MCF 10A (cell line): ENCODE data around the gene KIF1A. TPM values are rescaled to one million over a fixed set of nuclear protein-coding genes. Genes with fewer than 3 reads are reported as not detected.

Source experiments
- BruUV-seq: library from RNA; stranded (reverse); fragments of 400-500 nt; replicated peaks from 2 replicates; lab custom pipeline; 2021; lab: Mats Ljungman, UMichigan
- CTCF ChIA-PET: fragments of 300-600 bp; sonication (Branson Sonifier 250); formaldehyde crosslinking; extraction: SDS; loops from one replicate; lab custom pipeline; 2021; ENCODE audit warnings: antibody characterized with exemption, inconsistent platforms; lab: Yijun Ruan, JAX
- POLR2A ChIA-PET: fragments of 300-600, 350-650 bp; sonication (Branson Sonifier 250); formaldehyde crosslinking; extraction: SDS; loops from one replicate; lab custom pipeline; 2020; ENCODE audit warnings: antibody characterized with exemption, inconsistent platforms; lab: Yijun Ruan, JAX
- DNase-seq: peaks from one replicate; pipeline ENCODE4 v3.0.0-alpha.2; 2018; ENCODE audit not compliant: unreplicated experiment
- H3K27ac Mint-ChIP-seq: one replicate; pipeline ENCODE4 v1.8.0; 2022; ENCODE audit warnings: mild to moderate bottlenecking, low read depth, mixed read lengths; ENCODE audit not compliant: unreplicated experiment
- H3K27me3 Mint-ChIP-seq: one replicate; pipeline ENCODE4 v1.8.0; 2022; ENCODE audit warnings: mixed read lengths; ENCODE audit not compliant: insufficient read depth, unreplicated experiment
- H3K36me3 Mint-ChIP-seq: one replicate; pipeline ENCODE4 v1.8.0; 2022; ENCODE audit warnings: mild to moderate bottlenecking, moderate library complexity, mixed read lengths; ENCODE audit not compliant: insufficient read depth, unreplicated experiment
- H3K4me1 Mint-ChIP-seq: one replicate; pipeline ENCODE4 v1.8.0; 2022; ENCODE audit warnings: mixed read lengths; ENCODE audit not compliant: insufficient read depth, unreplicated experiment
- H3K4me3 Mint-ChIP-seq: one replicate; pipeline ENCODE4 v1.8.0; 2022; ENCODE audit warnings: mild to moderate bottlenecking, moderate library complexity, mixed read lengths; ENCODE audit not compliant: unreplicated experiment
- H3K9me3 Mint-ChIP-seq: one replicate; pipeline ENCODE4 v1.8.0; 2022; ENCODE audit warnings: mixed read lengths; ENCODE audit not compliant: unreplicated experiment
- intact Hi-C: fragments of 100-400 bp; cut with micrococcal nuclease; formaldehyde crosslinking; loops from 2 replicates; pipeline ENCODE4 v1.14.1; 2022
- total RNA-seq: library from RNA; stranded (reverse); gene quantifications from 2 replicates; pipeline ENCODE4 v1.2.3, GENCODE V29; 2022
- TF ChIP-seq, protein P1 (sequence below): fragments of 200-600 bp; IDR thresholded peaks from one replicate; pipeline ENCODE4 v1.8.0; 2022; ENCODE audit warnings: antibody characterized with exemption, mild to moderate bottlenecking; ENCODE audit not compliant: unreplicated experiment

Gene KIF1A
- total RNA-seq, 1 experiment from 2014 or later = not detected

DNA sequence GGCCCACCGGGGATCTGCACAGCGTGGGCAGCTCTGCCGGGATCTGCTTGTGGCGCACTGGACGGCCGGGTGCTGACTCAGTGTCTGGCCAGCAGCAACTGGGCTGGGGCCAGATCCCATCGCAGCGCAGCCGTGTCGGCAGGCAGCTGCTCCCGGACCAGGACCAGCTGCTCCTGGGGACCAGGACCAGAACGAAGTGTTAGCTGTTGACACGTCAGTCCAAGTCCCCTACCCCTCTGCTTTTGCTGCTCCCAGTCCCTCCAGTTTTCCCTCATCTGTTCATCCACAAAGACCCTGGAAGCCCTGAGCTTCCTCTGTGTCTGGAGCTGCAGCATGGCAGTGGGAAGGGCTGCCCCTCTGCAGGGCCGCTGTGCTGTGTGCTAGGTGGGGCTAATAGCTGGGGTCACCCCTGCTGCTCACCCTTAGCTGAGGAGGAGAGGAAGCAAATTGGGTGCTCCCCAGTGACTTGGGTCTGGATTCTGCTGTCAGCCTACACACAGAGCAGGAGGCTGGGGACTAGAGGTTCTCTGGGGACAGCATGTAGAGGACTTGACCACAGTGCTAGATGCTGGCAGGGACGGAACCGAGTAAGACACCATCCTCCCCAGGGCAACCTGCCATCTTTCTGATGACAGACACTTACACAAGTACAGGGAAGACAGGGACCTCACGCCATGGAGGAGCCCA, 16.9 kb upstream of the KIF1A start:
- H3K4me1 Mint-ChIP-seq = no peaks in the 10 kb centered on the region
- ChIA-PET POLR2A (interaction anchor here (0.5 to 0.7 kb wide), 2 partner anchors 207 to 568 kb away, joined by 3 read pairs; no protein-coding TSS in a partner anchor), CTCF (interaction anchor here (0.6 to 1.8 kb wide), 3 partner anchors 15 to 129 kb away, joined by 3 to 8 read pairs (median 3); no protein-coding TSS in a partner anchor)
- no peak overlapping the region for H3K27ac Mint-ChIP-seq
- peaks cover 47% of the 10 kb centered on the region for H3K27me3 Mint-ChIP-seq
- no TSS peak for BruUV-seq
- intact Hi-C loops = no loop called here
- no peaks in the 10 kb centered on the region for H3K36me3 Mint-ChIP-seq
- TF ChIP-seq, protein P1, sequence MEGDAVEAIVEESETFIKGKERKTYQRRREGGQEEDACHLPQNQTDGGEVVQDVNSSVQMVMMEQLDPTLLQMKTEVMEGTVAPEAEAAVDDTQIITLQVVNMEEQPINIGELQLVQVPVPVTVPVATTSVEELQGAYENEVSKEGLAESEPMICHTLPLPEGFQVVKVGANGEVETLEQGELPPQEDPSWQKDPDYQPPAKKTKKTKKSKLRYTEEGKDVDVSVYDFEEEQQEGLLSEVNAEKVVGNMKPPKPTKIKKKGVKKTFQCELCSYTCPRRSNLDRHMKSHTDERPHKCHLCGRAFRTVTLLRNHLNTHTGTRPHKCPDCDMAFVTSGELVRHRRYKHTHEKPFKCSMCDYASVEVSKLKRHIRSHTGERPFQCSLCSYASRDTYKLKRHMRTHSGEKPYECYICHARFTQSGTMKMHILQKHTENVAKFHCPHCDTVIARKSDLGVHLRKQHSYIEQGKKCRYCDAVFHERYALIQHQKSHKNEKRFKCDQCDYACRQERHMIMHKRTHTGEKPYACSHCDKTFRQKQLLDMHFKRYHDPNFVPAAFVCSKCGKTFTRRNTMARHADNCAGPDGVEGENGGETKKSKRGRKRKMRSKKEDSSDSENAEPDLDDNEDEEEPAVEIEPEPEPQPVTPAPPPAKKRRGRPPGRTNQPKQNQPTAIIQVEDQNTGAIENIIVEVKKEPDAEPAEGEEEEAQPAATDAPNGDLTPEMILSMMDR = no peak
- DNase-seq = peak; percentile 26
- no peak overlapping the region for H3K4me3 Mint-ChIP-seq
- no peaks in the 10 kb centered on the region for H3K9me3 Mint-ChIP-seq

DNA sequence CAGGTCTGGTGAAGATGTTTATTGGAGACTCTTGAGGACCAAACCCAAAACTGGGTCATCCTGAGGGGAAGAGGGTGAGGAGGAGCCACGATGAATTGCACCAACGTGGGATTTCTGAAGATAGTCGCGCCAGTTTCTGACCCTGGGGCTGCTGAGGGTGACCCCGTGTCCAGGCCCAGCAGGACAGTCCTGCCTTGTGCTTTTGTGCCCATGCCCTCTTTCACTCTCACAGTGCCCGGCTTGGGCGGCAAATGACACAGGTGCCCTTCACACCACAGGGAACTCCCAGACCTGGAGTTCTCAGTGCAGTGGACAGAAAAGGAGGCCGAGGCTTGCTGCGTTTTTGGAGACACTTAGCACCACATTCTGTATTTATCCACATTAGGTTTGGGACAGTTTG, 15.5 kb upstream of the KIF1A start:
- TF ChIP-seq, protein P1 = no peak
- H3K36me3 Mint-ChIP-seq = no peaks in the 10 kb centered on the region
- H3K27ac Mint-ChIP-seq = no peak overlapping the region
- POLR2A ChIA-PET = no interaction called here
- CTCF ChIA-PET = interaction anchor here (1.8 kb wide), 1 partner anchor 16 kb away, joined by 8 read pairs; no protein-coding TSS in a partner anchor
- no TSS peak for BruUV-seq
- no peaks in the 10 kb centered on the region for H3K4me1 Mint-ChIP-seq
- intact Hi-C loops = no loop called here
- no peak for DNase-seq
- no peaks in the 10 kb centered on the region for H3K9me3 Mint-ChIP-seq
- peaks cover 41% of the 10 kb centered on the region for H3K27me3 Mint-ChIP-seq
- no peak overlapping the region for H3K4me3 Mint-ChIP-seq

DNA sequence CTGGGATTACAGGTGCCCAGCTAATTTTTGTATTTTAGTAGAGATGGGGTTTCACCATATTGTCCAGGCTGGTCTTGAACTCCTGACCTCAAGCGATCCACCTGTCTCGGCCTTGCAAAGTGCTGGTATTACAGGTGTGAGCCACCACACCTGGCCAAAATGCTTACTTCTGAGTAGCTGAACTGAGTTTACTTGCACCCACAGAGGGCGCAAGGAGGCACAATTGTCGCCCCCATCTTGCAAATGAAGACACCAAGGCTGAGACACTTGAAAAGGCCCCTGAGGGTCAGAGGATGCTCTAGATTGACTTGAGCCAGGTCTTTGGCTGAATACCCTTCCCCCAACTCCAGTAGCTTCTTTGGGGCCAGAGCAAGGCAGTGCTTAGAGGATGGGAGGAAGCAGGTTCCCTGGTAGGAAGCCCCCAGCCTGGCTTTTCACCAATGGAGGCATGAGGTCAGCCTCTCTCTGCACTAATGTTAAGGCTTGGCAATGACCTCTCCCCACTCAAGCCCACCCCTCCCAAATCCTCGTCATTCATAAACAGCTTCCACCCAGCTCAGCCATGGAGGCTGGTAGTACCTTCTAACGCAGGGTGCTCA, 14.5 kb upstream of the KIF1A start:
- Mint-ChIP-seq H3K9me3 (no peaks in the 10 kb centered on the region), H3K27me3 (peaks cover 50% of the 10 kb centered on the region), H3K4me1 (no peaks in the 10 kb centered on the region), H3K4me3 (no peak overlapping the region), H3K27ac (no peak overlapping the region), H3K36me3 (no peaks in the 10 kb centered on the region)
- BruUV-seq = no TSS peak
- DNase-seq = no peak
- CTCF ChIA-PET = interaction anchor here (0.5 kb wide), 1 partner anchor 347 kb away, joined by 4 read pairs; no protein-coding TSS in a partner anchor
- POLR2A ChIA-PET = no interaction called here
- intact Hi-C loops = no loop called here
- TF ChIP-seq, protein P1 = no peak

DNA sequence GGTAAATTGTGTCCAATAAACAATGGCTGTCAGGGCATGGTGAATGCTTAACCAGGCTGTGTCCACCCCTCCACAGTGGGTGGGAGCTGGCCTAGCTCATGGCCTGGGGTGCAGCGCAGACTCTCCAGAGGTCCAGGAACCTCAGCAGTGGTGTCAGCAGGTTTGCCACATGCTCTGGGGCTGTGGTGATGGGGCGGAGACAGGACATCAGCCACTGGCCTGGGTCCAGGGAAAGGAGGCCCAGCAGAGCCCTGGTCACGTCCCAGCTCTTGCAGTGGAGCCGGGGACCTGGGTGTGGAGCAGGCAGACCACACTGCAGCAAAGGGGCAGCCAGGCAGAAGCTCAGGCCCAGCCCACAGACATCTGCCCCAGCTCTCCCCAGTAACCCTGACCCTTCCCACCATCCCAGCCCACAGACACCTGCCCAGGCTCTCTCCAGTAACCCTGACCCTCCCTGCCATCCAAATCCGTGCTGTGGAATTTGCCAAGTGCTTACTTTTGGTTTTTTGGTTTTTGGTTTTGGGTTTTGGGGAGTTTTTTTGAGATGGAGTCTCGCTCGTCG, 13.8 kb upstream of the KIF1A start:
- H3K27me3 Mint-ChIP-seq = peaks cover 56% of the 10 kb centered on the region
- BruUV-seq = no TSS peak
- intact Hi-C loops = no loop called here

More for the DNA sequence above, 13.8 kb upstream of the KIF1A start:
- H3K36me3 Mint-ChIP-seq = no peaks in the 10 kb centered on the region
- H3K27ac Mint-ChIP-seq = no peak overlapping the region
- TF ChIP-seq, protein P1 = no peak
- CTCF ChIA-PET = interaction anchor here (0.7 kb wide), 1 partner anchor 78 kb away, joined by 3 read pairs; no protein-coding TSS in a partner anchor
- no peaks in the 10 kb centered on the region for H3K4me1 Mint-ChIP-seq
- H3K9me3 Mint-ChIP-seq = no peaks in the 10 kb centered on the region
- POLR2A ChIA-PET = no interaction called here
- DNase-seq = no peak
- no peak overlapping the region for H3K4me3 Mint-ChIP-seq
